GM18870 (cell line): ENCODE data around the gene TARBP2.

Experiments used
- ATAC-seq: cut with Tn5 transposase; IDR thresholded peaks from one replicate; pipeline ENCODE4 v1.9.1; 2021; ENCODE audit warnings: moderate library complexity; ENCODE audit not compliant: unreplicated experiment

TARBP2 gene

DNA sequence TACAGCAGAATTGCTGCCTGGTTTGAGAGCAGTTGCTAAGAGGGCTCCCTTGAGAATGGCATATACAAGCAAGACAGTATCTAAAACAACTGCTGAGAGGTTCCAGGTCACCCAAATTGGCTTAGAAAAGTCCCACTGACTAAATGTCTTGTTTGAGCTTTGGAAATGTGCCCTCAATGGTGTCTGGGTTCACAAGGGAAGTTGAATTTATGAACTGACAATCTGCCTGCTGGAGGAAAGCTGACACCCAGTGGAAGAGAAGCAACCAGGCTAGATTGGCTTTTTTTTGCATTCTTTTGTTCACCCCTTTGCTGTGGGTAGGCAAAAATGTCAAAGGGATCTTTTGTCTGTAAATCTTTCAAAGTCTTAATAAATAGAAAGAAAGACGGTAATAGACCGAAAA, 50.8 kb downstream of the TARBP2 start:
- no peak for ATAC-seq

GRCh38 chr12:53552361-53553327, 51.6 kb downstream of the TARBP2 start:
- no peak for ATAC-seq
